ENCODE results near the gene TMEM219. TPM values are rescaled to one million over a fixed set of nuclear protein-coding genes. Genes with fewer than 3 reads are reported as not detected.

TMEM219 gene
- total RNA-seq, 6 experiments from 2014 or later, result 49.9 to 75.9 (median 57.1) TPM

DNA sequence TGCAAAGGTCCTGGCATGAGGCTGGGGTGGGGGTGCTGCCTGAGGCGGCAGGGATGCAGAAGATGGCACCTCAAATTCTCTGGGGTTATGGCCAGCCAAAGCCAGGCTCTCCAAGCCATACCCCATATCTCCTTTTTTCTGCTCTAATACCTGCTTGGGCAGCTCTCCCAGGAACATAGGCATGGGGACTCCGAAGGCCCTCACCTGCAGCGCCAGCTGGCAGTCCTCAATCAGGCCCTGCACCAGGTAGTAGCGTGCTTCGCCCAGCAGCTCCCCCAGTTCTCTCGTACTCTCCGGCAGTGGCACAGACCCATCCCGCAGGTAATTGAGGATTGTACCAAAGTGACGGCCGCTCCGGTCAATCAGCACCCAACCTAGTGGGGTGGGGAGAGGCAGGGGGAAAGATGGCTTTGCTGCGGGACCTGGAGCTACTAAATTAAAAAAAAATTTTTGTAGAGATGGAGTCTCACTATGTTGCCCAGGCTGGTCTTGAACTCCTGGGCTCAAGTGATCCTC lies 38.8 kb upstream of the TMEM219 start:
- Histone ChIP-seq H3K9me3 (no peaks in the 10 kb centered on the region), H3K27me3 (no peaks in the 10 kb centered on the region), H3K4me1 (peaks cover 0 to 17% (median 2%) of the 10 kb centered on the region in 4 donors), H3K36me3 (peaks cover 0 to 34% (median 0%) of the 10 kb centered on the region in 4 donors), H3K27ac (no peak overlapping the region), H3K4me3 (no peak overlapping the region)
- intact Hi-C loops (cut with DNase I), result no loop called here
- no peak for DNase-seq
- no peak for ATAC-seq
- no peak for TF ChIP-seq POLR2A (IDR thresholded peaks at IDR 0.05)
- TF ChIP-seq, protein P1, sequence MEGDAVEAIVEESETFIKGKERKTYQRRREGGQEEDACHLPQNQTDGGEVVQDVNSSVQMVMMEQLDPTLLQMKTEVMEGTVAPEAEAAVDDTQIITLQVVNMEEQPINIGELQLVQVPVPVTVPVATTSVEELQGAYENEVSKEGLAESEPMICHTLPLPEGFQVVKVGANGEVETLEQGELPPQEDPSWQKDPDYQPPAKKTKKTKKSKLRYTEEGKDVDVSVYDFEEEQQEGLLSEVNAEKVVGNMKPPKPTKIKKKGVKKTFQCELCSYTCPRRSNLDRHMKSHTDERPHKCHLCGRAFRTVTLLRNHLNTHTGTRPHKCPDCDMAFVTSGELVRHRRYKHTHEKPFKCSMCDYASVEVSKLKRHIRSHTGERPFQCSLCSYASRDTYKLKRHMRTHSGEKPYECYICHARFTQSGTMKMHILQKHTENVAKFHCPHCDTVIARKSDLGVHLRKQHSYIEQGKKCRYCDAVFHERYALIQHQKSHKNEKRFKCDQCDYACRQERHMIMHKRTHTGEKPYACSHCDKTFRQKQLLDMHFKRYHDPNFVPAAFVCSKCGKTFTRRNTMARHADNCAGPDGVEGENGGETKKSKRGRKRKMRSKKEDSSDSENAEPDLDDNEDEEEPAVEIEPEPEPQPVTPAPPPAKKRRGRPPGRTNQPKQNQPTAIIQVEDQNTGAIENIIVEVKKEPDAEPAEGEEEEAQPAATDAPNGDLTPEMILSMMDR (IDR thresholded peaks at IDR 0.05), result no peak
- WGBS (ENCODE audit: insufficient coverage, low coverage, low lambda C conversion rate, missing lambda C conversion rate), result 98% methylated on average over 8 of the region's 12 CpGs

DNA sequence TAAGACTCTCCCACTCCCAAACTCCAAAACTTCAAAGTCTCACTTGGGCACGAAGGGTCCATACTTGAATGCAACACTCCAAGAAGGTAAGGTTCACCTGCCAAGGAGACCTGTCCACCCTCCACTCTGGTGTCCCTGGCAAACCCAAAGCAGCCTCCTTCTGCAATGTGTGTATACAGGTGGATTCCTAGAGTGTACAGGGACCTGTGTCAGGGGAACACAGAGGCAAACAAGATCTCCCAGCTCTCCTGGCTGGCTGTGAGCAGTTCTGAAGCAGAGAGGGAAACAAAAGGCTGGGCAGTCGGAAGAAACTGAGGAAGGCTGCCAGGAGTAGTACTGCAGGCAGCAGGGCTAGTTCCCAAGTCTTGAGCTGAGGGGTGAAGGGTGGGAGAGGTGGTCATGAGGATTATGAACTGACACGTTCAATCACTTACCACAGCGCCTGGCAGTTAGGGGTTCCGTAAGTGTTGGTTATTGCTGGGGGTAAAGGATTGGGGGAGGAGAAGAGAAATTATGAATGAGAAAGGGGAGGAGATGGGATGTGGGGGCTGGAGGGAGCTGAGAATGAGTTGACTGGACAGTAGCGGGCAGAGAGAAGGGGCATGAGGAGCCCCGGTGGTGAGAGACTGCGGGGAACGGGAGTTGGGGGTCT lies 36.6 kb upstream of the TMEM219 start:
- intact Hi-C loops (cut with DNase I), result no loop called here
- TF ChIP-seq, protein P1 (IDR thresholded peaks at IDR 0.05), result no peak
- TF ChIP-seq POLR2A (IDR thresholded peaks at IDR 0.05), result no peak
- 11% methylated on average over 9 of the region's 9 CpGs for WGBS (ENCODE audit: insufficient coverage, low coverage, low lambda C conversion rate, missing lambda C conversion rate)
- Histone ChIP-seq H3K27ac (no peak overlapping the region), H3K36me3 (peaks cover 0 to 19% (median 0%) of the 10 kb centered on the region in 4 donors), H3K9me3 (no peaks in the 10 kb centered on the region), H3K4me1 (peaks cover 0 to 17% (median 2%) of the 10 kb centered on the region in 4 donors), H3K27me3 (no peaks in the 10 kb centered on the region), H3K4me3 (peak overlapping the region; percentile 69 to 96 (median 77))
- DNase-seq (no peak), ATAC-seq (no peak)

DNA sequence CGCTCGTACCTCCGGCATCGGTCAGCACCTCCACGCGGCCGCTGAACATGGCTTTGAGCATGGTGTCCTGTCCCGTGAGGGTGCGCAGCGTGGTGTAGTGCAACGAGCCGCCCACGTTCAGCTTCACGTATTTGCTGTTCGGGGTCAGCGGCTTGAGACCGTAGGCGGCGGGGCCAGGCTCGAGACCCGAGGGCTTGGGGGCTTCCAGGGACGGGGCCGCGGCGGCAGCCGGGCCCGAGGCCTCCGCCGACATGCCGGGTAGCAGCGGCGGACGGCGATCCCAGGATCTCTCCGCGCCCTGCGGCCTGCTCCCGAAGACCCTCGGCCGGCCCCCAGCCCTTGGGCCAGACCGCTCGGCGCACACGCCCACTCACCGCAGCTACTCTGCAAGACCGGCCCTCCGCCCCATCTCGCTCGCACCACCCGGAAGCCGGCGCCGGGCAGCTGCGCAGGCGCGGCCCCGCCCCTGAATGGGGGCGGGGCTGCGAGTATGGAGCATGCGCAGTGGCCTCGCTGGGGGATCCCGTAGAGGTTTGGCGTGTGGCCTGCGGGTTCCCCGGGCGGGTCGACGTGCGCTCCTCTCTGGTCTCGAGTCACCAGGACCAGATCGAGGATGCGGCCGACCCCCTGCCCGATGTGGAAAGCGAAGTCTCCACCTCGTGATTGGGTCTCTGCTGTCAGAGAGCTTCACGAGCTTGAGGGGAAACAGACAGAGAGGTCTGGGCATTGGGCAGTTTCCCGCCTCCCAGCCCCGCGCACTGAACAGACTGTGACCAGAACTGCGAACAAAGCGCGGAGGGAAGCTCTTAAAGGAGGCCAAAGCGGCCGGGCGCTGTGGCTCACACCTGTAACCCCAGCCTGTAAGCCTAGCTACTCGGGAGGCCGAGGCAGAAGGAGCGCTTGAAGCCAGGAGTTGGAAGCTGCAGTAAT lies 35.8 kb upstream of the TMEM219 start, which contains the start of gene KCTD13:
Gene KCTD13, minus strand, starts transcription at position 446 of the 930 bp plus-strand sequence. Its CDS starts 193 bp downstream, at position 253.
- Histone ChIP-seq H3K4me3 (peak within 1 kb of the TSS; percentile 69 to 96 (median 77)), H3K4me1 (peaks cover 0 to 17% (median 2%) of the 10 kb centered on the region in 4 donors), H3K27ac (peak within 1 kb of the TSS; percentile 59 to 86 (median 64)), H3K27me3 (no peaks in the 10 kb centered on the region), H3K36me3 (peaks cover 0 to 12% (median 0%) of the 10 kb centered on the region in 4 donors), H3K9me3 (no peaks in the 10 kb centered on the region)
- 0% methylated on average over 4 of the region's 89 CpGs for WGBS (ENCODE audit: insufficient coverage, low coverage, low lambda C conversion rate, missing lambda C conversion rate)
- ATAC-seq, result peak; percentile 96 to 98 (median 98)
- intact Hi-C loops (cut with DNase I), result no loop called here
- DNase-seq, result peak; percentile 88 to 90 (median 89)
- TF ChIP-seq, protein P1 (IDR thresholded peaks at IDR 0.05), result no peak
- TF ChIP-seq POLR2A (IDR thresholded peaks at IDR 0.05), result peak; percentile 76

DNA sequence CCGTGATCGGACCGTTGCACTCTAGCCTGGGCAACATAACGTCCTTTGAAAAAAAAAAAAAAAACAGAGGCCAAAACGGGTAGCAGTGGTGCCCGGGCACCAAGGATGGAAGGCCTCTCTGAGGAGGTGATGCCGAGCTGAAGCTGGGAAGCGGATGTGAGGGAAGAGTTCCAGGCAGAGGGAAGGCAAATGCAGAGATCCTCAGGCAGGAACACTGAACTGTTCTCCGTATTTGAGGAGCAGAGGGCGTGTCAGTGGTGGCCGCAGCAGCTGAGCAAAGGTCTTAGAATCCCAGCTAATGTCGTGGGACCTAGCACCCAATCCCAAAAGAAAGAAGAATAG lies 35.2 kb upstream of the TMEM219 start:
- 5% methylated on average over 10 of the region's 12 CpGs for WGBS (ENCODE audit: insufficient coverage, low coverage, low lambda C conversion rate, missing lambda C conversion rate)
- ATAC-seq (peak; percentile 47 to 58 (median 48)), DNase-seq (peak in 1 of 3 donors; percentile 47)
- no peaks in the 10 kb centered on the region for H3K9me3 ChIP-seq
- peak overlapping the region; percentile 59 to 86 (median 64) for H3K27ac ChIP-seq
- intact Hi-C loops (cut with DNase I), result no loop called here
- no peaks in the 10 kb centered on the region for H3K27me3 ChIP-seq
- TF ChIP-seq POLR2A (IDR thresholded peaks at IDR 0.05), result no peak
- TF ChIP-seq, protein P1 (IDR thresholded peaks at IDR 0.05), result no peak
- H3K4me1 ChIP-seq, result peaks cover 0 to 17% (median 2%) of the 10 kb centered on the region in 4 donors
- H3K4me3 ChIP-seq, result peak overlapping the region; percentile 69 to 96 (median 77)
- peaks cover 0 to 12% (median 0%) of the 10 kb centered on the region in 4 donors for H3K36me3 ChIP-seq

Data from right lobe of liver (tissue), 6 donors.